ENCODE results near the gene WNT7B.

- no peak for TF ChIP-seq SUZ12 (IDR thresholded peaks at IDR 0.05; ENCODE audit: extremely low read depth, insufficient read depth, insufficient read length)
- TF ChIP-seq ZNF274 (IDR thresholded peaks at IDR 0.05; ENCODE audit: low read depth, low read length) = no peak
Measured at GRCh38 chr22:45890351-45890635, 86.7 kb downstream of the WNT7B start.

Data from NT2/D1 (cell line).